ENCODE data around the gene TUBB1.

Gene TUBB1

DNA sequence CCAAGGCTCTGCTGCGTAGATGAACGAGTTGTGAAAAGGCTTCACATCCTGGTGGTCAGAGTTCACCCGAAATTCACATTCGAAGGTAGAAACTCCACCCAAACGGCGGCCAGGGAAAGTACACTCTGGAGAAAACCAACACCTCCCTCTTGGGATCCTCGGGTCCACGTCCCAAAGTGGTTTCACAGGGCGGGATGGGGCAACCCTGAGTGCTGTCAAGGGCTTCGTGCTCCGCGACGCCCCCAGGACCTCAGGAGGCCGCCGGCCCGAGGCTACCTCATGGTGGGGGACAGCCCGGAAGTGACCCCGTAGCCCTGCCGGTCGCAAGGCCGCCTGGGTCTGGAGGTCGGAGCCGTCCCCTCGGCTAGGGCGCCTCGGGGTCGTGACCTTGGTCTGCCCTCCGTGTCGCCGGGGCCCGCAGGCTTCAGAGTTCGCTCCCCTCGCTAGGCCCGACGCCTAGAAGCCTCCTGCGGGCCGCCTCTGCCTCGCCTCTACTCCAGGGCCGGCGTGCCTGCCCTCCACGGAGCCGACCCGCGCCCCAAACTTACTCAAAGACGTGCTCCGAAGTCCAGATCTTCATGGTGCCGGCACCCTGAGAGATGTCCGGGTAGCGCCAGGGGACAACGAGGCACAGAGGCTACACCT is 23.0 kb downstream of the TUBB1 start, which contains the start of gene PRELID3B (continued):
- TF ChIP-seq, protein P1, sequence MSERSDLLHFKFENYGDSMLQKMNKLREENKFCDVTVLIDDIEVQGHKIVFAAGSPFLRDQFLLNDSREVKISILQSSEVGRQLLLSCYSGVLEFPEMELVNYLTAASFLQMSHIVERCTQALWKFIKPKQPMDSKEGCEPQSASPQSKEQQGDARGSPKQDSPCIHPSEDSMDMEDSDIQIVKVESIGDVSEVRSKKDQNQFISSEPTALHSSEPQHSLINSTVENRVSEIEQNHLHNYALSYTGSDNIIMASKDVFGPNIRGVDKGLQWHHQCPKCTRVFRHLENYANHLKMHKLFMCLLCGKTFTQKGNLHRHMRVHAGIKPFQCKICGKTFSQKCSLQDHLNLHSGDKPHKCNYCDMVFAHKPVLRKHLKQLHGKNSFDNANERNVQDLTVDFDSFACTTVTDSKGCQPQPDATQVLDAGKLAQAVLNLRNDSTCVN (tag by site-specific recombination; optimal IDR thresholded peaks at IDR 0.05), result peak; percentile 53
- TF ChIP-seq, protein P2, sequence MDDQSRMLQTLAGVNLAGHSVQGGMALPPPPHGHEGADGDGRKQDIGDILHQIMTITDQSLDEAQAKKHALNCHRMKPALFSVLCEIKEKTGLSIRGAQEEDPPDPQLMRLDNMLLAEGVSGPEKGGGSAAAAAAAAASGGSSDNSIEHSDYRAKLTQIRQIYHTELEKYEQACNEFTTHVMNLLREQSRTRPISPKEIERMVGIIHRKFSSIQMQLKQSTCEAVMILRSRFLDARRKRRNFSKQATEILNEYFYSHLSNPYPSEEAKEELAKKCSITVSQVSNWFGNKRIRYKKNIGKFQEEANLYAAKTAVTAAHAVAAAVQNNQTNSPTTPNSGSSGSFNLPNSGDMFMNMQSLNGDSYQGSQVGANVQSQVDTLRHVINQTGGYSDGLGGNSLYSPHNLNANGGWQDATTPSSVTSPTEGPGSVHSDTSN (CRISPR knock-in tag; IDR thresholded peaks at IDR 0.05), result peak; percentile 30; the same call in 1 of the 2 replicates
- TF ChIP-seq, protein P3, sequence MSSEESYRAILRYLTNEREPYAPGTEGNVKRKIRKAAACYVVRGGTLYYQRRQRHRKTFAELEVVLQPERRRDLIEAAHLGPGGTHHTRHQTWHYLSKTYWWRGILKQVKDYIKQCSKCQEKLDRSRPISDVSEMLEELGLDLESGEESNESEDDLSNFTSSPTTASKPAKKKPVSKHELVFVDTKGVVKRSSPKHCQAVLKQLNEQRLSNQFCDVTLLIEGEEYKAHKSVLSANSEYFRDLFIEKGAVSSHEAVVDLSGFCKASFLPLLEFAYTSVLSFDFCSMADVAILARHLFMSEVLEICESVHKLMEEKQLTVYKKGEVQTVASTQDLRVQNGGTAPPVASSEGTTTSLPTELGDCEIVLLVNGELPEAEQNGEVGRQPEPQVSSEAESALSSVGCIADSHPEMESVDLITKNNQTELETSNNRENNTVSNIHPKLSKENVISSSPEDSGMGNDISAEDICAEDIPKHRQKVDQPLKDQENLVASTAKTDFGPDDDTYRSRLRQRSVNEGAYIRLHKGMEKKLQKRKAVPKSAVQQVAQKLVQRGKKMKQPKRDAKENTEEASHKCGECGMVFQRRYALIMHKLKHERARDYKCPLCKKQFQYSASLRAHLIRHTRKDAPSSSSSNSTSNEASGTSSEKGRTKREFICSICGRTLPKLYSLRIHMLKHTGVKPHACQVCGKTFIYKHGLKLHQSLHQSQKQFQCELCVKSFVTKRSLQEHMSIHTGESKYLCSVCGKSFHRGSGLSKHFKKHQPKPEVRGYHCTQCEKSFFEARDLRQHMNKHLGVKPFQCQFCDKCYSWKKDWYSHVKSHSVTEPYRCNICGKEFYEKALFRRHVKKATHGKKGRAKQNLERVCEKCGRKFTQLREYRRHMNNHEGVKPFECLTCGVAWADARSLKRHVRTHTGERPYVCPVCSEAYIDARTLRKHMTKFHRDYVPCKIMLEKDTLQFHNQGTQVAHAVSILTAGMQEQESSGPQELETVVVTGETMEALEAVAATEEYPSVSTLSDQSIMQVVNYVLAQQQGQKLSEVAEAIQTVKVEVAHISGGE (tag by site-specific recombination; conservative IDR thresholded peaks at IDR 0.05; ENCODE audit: low read depth), result peak; percentile 37; the same call in 1 of the 2 replicates
- TF ChIP-seq, protein P4, sequence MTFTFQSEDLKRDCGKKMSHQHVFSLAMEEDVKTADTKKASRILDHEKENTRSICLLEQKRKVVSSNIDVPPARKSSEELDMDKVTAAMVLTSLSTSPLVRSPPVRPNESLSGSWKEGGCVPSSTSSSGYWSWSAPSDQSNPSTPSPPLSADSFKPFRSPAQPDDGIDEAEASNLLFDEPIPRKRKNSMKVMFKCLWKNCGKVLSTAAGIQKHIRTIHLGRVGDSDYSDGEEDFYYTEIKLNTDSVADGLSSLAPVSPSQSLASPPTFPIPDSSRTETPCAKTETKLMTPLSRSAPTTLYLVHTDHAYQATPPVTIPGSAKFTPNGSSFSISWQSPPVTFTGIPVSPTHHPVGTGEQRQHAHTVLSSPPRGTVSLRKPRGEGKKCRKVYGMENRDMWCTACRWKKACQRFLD (tag by site-specific recombination; IDR thresholded peaks at IDR 0.05), result no peak
- TF ChIP-seq ZIC2 (tag by site-specific recombination; IDR thresholded peaks at IDR 0.05) (peak; percentile 52), ZFP37 (tag by site-specific recombination; IDR thresholded peaks at IDR 0.05) (0 out of 2 replicates have a peak, but pooled peaks have one; percentile 48), ZNF2 (tag by site-specific recombination; IDR thresholded peaks at IDR 0.05) (0 out of 2 replicates have a peak, but pooled peaks have one; percentile 24), KLF1 (tag by site-specific recombination; IDR thresholded peaks at IDR 0.05) (0 out of 2 replicates have a peak, but pooled peaks have one; percentile 18), YY1 (tag by site-specific recombination; IDR thresholded peaks at IDR 0.05) (peak; percentile 51), ZNF626 (tag by site-specific recombination; IDR thresholded peaks at IDR 0.05) (no peak), PRDM1 (tag by site-specific recombination; IDR thresholded peaks at IDR 0.05) (peak; percentile 47), HOXA7 (CRISPR knock-in tag; IDR thresholded peaks at IDR 0.05; ENCODE audit: borderline replicate concordance) (no peak), ZNF585B (tag by site-specific recombination; IDR thresholded peaks at IDR 0.05) (0 out of 2 replicates have a peak, but pooled peaks have one; percentile 6), ZNF391 (tag by site-specific recombination; IDR thresholded peaks at IDR 0.05; ENCODE audit: borderline replicate concordance, low read depth) (peak; percentile 39)
- TF ChIP-seq, protein P5, sequence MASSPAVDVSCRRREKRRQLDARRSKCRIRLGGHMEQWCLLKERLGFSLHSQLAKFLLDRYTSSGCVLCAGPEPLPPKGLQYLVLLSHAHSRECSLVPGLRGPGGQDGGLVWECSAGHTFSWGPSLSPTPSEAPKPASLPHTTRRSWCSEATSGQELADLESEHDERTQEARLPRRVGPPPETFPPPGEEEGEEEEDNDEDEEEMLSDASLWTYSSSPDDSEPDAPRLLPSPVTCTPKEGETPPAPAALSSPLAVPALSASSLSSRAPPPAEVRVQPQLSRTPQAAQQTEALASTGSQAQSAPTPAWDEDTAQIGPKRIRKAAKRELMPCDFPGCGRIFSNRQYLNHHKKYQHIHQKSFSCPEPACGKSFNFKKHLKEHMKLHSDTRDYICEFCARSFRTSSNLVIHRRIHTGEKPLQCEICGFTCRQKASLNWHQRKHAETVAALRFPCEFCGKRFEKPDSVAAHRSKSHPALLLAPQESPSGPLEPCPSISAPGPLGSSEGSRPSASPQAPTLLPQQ (tag by site-specific recombination; IDR thresholded peaks at IDR 0.05), result peak; percentile 25; the same call in 1 of the 2 replicates
- TF ChIP-seq, protein P6, sequence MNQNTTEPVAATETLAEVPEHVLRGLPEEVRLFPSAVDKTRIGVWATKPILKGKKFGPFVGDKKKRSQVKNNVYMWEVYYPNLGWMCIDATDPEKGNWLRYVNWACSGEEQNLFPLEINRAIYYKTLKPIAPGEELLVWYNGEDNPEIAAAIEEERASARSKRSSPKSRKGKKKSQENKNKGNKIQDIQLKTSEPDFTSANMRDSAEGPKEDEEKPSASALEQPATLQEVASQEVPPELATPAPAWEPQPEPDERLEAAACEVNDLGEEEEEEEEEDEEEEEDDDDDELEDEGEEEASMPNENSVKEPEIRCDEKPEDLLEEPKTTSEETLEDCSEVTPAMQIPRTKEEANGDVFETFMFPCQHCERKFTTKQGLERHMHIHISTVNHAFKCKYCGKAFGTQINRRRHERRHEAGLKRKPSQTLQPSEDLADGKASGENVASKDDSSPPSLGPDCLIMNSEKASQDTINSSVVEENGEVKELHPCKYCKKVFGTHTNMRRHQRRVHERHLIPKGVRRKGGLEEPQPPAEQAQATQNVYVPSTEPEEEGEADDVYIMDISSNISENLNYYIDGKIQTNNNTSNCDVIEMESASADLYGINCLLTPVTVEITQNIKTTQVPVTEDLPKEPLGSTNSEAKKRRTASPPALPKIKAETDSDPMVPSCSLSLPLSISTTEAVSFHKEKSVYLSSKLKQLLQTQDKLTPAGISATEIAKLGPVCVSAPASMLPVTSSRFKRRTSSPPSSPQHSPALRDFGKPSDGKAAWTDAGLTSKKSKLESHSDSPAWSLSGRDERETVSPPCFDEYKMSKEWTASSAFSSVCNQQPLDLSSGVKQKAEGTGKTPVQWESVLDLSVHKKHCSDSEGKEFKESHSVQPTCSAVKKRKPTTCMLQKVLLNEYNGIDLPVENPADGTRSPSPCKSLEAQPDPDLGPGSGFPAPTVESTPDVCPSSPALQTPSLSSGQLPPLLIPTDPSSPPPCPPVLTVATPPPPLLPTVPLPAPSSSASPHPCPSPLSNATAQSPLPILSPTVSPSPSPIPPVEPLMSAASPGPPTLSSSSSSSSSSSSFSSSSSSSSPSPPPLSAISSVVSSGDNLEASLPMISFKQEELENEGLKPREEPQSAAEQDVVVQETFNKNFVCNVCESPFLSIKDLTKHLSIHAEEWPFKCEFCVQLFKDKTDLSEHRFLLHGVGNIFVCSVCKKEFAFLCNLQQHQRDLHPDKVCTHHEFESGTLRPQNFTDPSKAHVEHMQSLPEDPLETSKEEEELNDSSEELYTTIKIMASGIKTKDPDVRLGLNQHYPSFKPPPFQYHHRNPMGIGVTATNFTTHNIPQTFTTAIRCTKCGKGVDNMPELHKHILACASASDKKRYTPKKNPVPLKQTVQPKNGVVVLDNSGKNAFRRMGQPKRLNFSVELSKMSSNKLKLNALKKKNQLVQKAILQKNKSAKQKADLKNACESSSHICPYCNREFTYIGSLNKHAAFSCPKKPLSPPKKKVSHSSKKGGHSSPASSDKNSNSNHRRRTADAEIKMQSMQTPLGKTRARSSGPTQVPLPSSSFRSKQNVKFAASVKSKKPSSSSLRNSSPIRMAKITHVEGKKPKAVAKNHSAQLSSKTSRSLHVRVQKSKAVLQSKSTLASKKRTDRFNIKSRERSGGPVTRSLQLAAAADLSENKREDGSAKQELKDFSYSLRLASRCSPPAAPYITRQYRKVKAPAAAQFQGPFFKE (tag by site-specific recombination; IDR thresholded peaks at IDR 0.05; ENCODE audit: borderline replicate concordance), result no peak
- TF ChIP-seq, protein P7, sequence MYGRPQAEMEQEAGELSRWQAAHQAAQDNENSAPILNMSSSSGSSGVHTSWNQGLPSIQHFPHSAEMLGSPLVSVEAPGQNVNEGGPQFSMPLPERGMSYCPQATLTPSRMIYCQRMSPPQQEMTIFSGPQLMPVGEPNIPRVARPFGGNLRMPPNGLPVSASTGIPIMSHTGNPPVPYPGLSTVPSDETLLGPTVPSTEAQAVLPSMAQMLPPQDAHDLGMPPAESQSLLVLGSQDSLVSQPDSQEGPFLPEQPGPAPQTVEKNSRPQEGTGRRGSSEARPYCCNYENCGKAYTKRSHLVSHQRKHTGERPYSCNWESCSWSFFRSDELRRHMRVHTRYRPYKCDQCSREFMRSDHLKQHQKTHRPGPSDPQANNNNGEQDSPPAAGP (tag by site-specific recombination; IDR thresholded peaks at IDR 0.05), result 0 out of 2 replicates have a peak, but pooled peaks have one; percentile 16
- TF ChIP-seq, protein P8, sequence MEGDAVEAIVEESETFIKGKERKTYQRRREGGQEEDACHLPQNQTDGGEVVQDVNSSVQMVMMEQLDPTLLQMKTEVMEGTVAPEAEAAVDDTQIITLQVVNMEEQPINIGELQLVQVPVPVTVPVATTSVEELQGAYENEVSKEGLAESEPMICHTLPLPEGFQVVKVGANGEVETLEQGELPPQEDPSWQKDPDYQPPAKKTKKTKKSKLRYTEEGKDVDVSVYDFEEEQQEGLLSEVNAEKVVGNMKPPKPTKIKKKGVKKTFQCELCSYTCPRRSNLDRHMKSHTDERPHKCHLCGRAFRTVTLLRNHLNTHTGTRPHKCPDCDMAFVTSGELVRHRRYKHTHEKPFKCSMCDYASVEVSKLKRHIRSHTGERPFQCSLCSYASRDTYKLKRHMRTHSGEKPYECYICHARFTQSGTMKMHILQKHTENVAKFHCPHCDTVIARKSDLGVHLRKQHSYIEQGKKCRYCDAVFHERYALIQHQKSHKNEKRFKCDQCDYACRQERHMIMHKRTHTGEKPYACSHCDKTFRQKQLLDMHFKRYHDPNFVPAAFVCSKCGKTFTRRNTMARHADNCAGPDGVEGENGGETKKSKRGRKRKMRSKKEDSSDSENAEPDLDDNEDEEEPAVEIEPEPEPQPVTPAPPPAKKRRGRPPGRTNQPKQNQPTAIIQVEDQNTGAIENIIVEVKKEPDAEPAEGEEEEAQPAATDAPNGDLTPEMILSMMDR (tag by site-specific recombination; IDR thresholded peaks at IDR 0.05), result peak; percentile 60; the same call in 1 of the 2 replicates
